ENCODE measurements around the gene SNX24. TPM values are rescaled to one million over a fixed set of nuclear protein-coding genes. Genes with fewer than 3 reads are reported as not detected.
A peak's percentile ranks its signal among the peaks of the same experiment; 100 is the strongest.

The SNX24 gene
- total RNA-seq, result 10 to 100 TPM; 27.4 to 33.9 TPM
- 10 to 100 TPM; 23.0 to 28.6 (median 26.0) TPM for polyA plus RNA-seq (ENCODE audit: insufficient read length in 6 of 6)
- long read RNA-seq, donor 1, transcript SNX24-201 (7 exons, 2,158 nt), result major isoform, 10 of 105 reads
- long read RNA-seq, donor 1, partial matches to known transcripts, result 93 of 105 reads
- long read RNA-seq, donor 1, other reads (novel, unspliced or antisense), result 0 of 105 reads
- long read RNA-seq, donor 2, partial matches to known transcripts, result 0 of 7 reads
- long read RNA-seq, donor 2, other reads (novel, unspliced or antisense), result 0 of 7 reads
- long read RNA-seq, donor 3, transcript SNX24-201 (7 exons, 2,158 nt), result major isoform, 6 of 21 reads
- long read RNA-seq, donor 3, partial matches to known transcripts, result 11 of 21 reads
- long read RNA-seq, donor 3, other reads (novel, unspliced or antisense), result 0 of 21 reads
- long read RNA-seq, donor 4, transcript SNX24-205 (6 exons, 588 nt), result minor isoform, 8 of 22 reads
- long read RNA-seq, donor 4, transcript SNX24-201 (7 exons, 2,158 nt), result major isoform, 9 of 22 reads
- long read RNA-seq, donor 4, partial matches to known transcripts, result 1 of 22 reads
- long read RNA-seq, donor 4, other reads (novel, unspliced or antisense), result 2 of 22 reads
- long read RNA-seq, donor 5, partial matches to known transcripts, result 6 of 12 reads
- long read RNA-seq, donor 5, other reads (novel, unspliced or antisense), result 0 of 12 reads
- long read RNA-seq, donor 6, partial matches to known transcripts, result 0 of 3 reads
- long read RNA-seq, donor 6, other reads (novel, unspliced or antisense), result 0 of 3 reads
- long read RNA-seq, donor 7, partial matches to known transcripts, result 10 of 13 reads
- long read RNA-seq, donor 7, other reads (novel, unspliced or antisense), result 0 of 13 reads
- long read RNA-seq, donor 8, partial matches to known transcripts, result 23 of 113 reads
- long read RNA-seq, donor 8, other reads (novel, unspliced or antisense), result 90 of 113 reads
- long read RNA-seq, donor 9, result 0 reads
- long read RNA-seq, donor 10, partial matches to known transcripts, result 0 of 8 reads
- long read RNA-seq, donor 10, other reads (novel, unspliced or antisense), result 4 of 8 reads
- long read RNA-seq, donor 11, transcript SNX24-201 (7 exons, 2,158 nt), result major isoform, 7 of 38 reads
- long read RNA-seq, donor 11, partial matches to known transcripts, result 11 of 38 reads
- long read RNA-seq, donor 11, other reads (novel, unspliced or antisense), result 19 of 38 reads
- long read RNA-seq, donor 12, partial matches to known transcripts, result 11 of 16 reads
- long read RNA-seq, donor 12, other reads (novel, unspliced or antisense), result 0 of 16 reads

GRCh38 chr5:122845229-122846050, at the start of gene SNX24:
Gene SNX24 (plus strand): TSS chr5:122845613. CDS start chr5:122845634, 21 bp downstream.
- H3K27ac ChIP-seq, result peak within 1 kb of the TSS; percentile 90
- TF ChIP-seq CTCF (IDR thresholded peaks at IDR 0.05), result no peak
- intact Hi-C loops (cut with DNase I), result no loop called here
- ATAC-seq (peak; percentile 78), DNase-seq (peak; percentile 81 to 95 (median 84))
- H3K27me3 ChIP-seq, result no peaks in the 10 kb centered on the region
- H3K4me1 ChIP-seq, result peaks cover 11 to 54% of the 10 kb centered on the region in 2 donors
- peak within 1 kb of the TSS; percentile 73 to 82 for H3K4me3 ChIP-seq
- no peaks in the 10 kb centered on the region for H3K36me3 ChIP-seq
- no peaks in the 10 kb centered on the region for H3K9me3 ChIP-seq

GRCh38 chr5:122805481-122805880, 39.9 kb upstream of the SNX24 start:
- intact Hi-C loops (cut with DNase I), result no loop called here
- ATAC-seq, result no peak

GRCh38 chr5:122810405-122810804, 35.0 kb upstream of the SNX24 start:
- no peak for TF ChIP-seq CTCF (IDR thresholded peaks at IDR 0.05)
- ATAC-seq, result no peak
- Histone ChIP-seq H3K4me3 (no peak overlapping the region), H3K27me3 (no peaks in the 10 kb centered on the region), H3K27ac (no peak overlapping the region), H3K4me1 (no peaks in the 10 kb centered on the region), H3K36me3 (peaks cover 0 to 49% of the 10 kb centered on the region in 2 donors), H3K9me3 (no peaks in the 10 kb centered on the region)
- DNase-seq, result no peak
- intact Hi-C loops (cut with DNase I), result no loop called here

More at GRCh38 chr5:122805481-122805880, 39.9 kb upstream of the SNX24 start:
- Histone ChIP-seq H3K36me3 (peaks cover 0 to 77% of the 10 kb centered on the region in 2 donors), H3K27ac (no peak overlapping the region), H3K4me1 (no peaks in the 10 kb centered on the region), H3K4me3 (no peak overlapping the region), H3K9me3 (no peaks in the 10 kb centered on the region), H3K27me3 (no peaks in the 10 kb centered on the region)
- no peak for DNase-seq
- TF ChIP-seq CTCF (IDR thresholded peaks at IDR 0.05), result no peak

GRCh38 chr5:122815218-122815767, 30.1 kb upstream of the SNX24 start:
- Histone ChIP-seq H3K4me1 (no peaks in the 10 kb centered on the region), H3K36me3 (peaks cover 0 to 32% of the 10 kb centered on the region in 2 donors), H3K27me3 (no peaks in the 10 kb centered on the region), H3K4me3 (no peak overlapping the region), H3K27ac (no peak overlapping the region), H3K9me3 (no peaks in the 10 kb centered on the region)
- DNase-seq (no peak), ATAC-seq (no peak)
- intact Hi-C loops (cut with DNase I), result no loop called here
- TF ChIP-seq CTCF (IDR thresholded peaks at IDR 0.05), result no peak
